Adrenal gland (tissue), 12 donors: ENCODE data around the gene SLC25A45. TPM values are rescaled to one million over a fixed set of nuclear protein-coding genes. Genes with fewer than 3 reads are reported as not detected.
A peak's percentile ranks its signal among the peaks of the same experiment; 100 is the strongest.

ENCODE experiments used
- DNase-seq, 7 donors: peaks; one replicate each; pipeline ENCODE4 v3.0.0-alpha.2; 2019 to 2020
- H3K27ac ChIP-seq, 5 donors: fragments of 200-600 bp; sonication (generic) in 4 of 5; 1 replicate in 3 of 5; 2 replicates in 2 of 5; pipeline versions ENCODE4 v1.5.1 to v1.8.0; 2016 to 2020; ENCODE audit warnings: mild to moderate bottlenecking in 1 of 5
- H3K27me3 ChIP-seq: fragments of 200-600 bp; 2 replicates; pipeline ENCODE4 v1.8.0; 2021
- H3K36me3 ChIP-seq, 2 donors: fragments of 200-600 bp; replicated peaks in 1 of 2; 1 replicate in 1 of 2; 2 replicates in 1 of 2; pipeline versions ENCODE4 v1.5.1 to v1.8.0; 2018 to 2022
- H3K4me1 ChIP-seq, 2 donors: fragments of 200-600 bp; replicated peaks in 1 of 2; 1 replicate in 1 of 2; 2 replicates in 1 of 2; pipeline versions ENCODE4 v1.5.1 to v1.8.0; 2018 to 2021
- H3K4me3 ChIP-seq, 4 donors: fragments of 200-600 bp; sonication (generic) in 3 of 4; one replicate each; pipeline ENCODE4 v1.5.1; 2016 to 2018
- H3K9me3 ChIP-seq, 3 donors: fragments of 200-600 bp; sonication (generic) in 1 of 3; replicated peaks in 1 of 3; 1 replicate in 2 of 3; 2 replicates in 1 of 3; pipeline versions ENCODE4 v1.5.1 to v1.8.0; 2016 to 2021
- CTCF ChIP-seq, 6 experiments: fragments of 450-650 bp in 4 of 6; fragments of 200-600 bp in 2 of 6; sonication (generic) in 1 of 6; IDR thresholded peaks; 1 replicate in 5 of 6; 2 replicates in 1 of 6; pipeline versions ENCODE4 v1.5.1 to v1.8.0; 2016 to 2021; ENCODE audit warnings: antibody characterized with exemption in 6 of 6, mild to moderate bottlenecking in 2 of 6, moderate library complexity in 1 of 6
- POLR2A ChIP-seq, 2 donors: fragments of 450-650 bp; IDR thresholded peaks; one replicate each; pipeline ENCODE4 v1.6.1; 2017; ENCODE audit warnings: antibody characterized with exemption in 2 of 2, mild to moderate bottlenecking in 2 of 2, moderate library complexity in 1 of 2
- WGBS, 4 donors: extraction: QIAGEN DNeasy Blood & Tissue Kit in 2 of 4; methylation state at CpG; one replicate each; pipeline versions ENCODE4 v1.1.5 to v1.1.7; 2013 to 2017; 5-methylcytosine and 5-hydroxymethylcytosine counted together
- intact Hi-C, 2 donors: fragments of 100-400 bp; cut with DNase I; formaldehyde crosslinking; loops; one replicate each; pipeline versions ENCODE4 v1.14.1 to v1.15.0; 2022 to 2023
- polyA plus RNA-seq, 3 donors: library from polyadenylated mRNA; stranded (reverse); fragments of 200-250 nt in 2 of 3; fragments of 350-450 nt in 1 of 3; fragmentation: Illumina TruSeq in 1 of 3; extraction: RNeasy Lipid Tissue Mini Kit (QIAGEN cat#74804) in 1 of 3; gene quantifications; one replicate each; pipeline ENCODE4 v1.2.3, GENCODE V29; 2013 to 2014
- total RNA-seq, 9 donors: library from RNA; depleted of rRNA in 4 of 9; stranded (reverse); fragments of >200 nt in 4 of 9; fragments of 120-200 nt in 1 of 9; fragmentation: NEBNext Ultra II Directional in 1 of 9; extraction: Animal tissue kit (Norgen Biotek cat#: 25700) in 1 of 9; gene quantifications; one replicate each; pipeline versions ENCODE4 v1.1.0 to v1.2.4, GENCODE V29; 2013 to 2023
- donor health status: healthy with polysubstance abuse.
- donor health status: Bipolar disorder and iron deficiency.
- donor health status: DM: yes; HTN: yes; CAD: no.
- donor health status: DM: no; HTN: no; CAD: no.
- donor health status: DM: no; HTN: no; CAD: no.
- donor health status: DM: yes; HTN: yes; CAD: no.

SLC25A45 gene
- total and polyA plus RNA-seq, 12 donors: 1.1 to 21.0 (median 6.7) TPM

GRCh38 chr11:65418431-65418680 is 35.9 kb upstream of the SLC25A45 start:
- Histone ChIP-seq H3K4me1 (peaks cover 49 to 58% of the 10 kb centered on the region in 2 donors), H3K27me3 (no peaks in the 10 kb centered on the region), H3K9me3 (no peaks in the 10 kb centered on the region), H3K27ac (peak overlapping the region; percentile 91 to 100 (median 100)), H3K4me3 (peak overlapping the region in 1 of 4 donors; percentile 82), H3K36me3 (peaks cover 0 to 2% of the 10 kb centered on the region in 2 donors)
- intact Hi-C loops: no loop called here
- peak in 1 of 7 donors; percentile 76 for DNase-seq
- TF ChIP-seq CTCF (IDR thresholded peaks at IDR 0.05): no peak
- no peak for TF ChIP-seq POLR2A (IDR thresholded peaks at IDR 0.05)
- WGBS, 4 donors: 0 to 8% (median 3%) methylated on average over 4 of the region's 4 CpGs

- Histone ChIP-seq H3K4me1 (peaks cover 49 to 58% of the 10 kb centered on the region in 2 donors), H3K9me3 (no peaks in the 10 kb centered on the region), H3K27me3 (no peaks in the 10 kb centered on the region), H3K27ac (peak overlapping the region; percentile 91 to 100 (median 100)), H3K4me3 (peak overlapping the region in 1 of 4 donors; percentile 82), H3K36me3 (no peaks in the 10 kb centered on the region)
- DNase-seq: peak; percentile 56 to 81 (median 62)
- TF ChIP-seq POLR2A (IDR thresholded peaks at IDR 0.05) (peak in 1 of 2 donors; percentile 25), CTCF (IDR thresholded peaks at IDR 0.05) (no peak)
- 13 to 25% (median 20%) methylated on average over 11 to 19 of the region's 19 CpGs for WGBS, 4 donors
- intact Hi-C loops: loop anchor here in 1 of 2 donors (2.0 kb wide), 1 partner anchor 95 kb away; no protein-coding TSS in a partner anchor
Observed at GRCh38 chr11:65417702-65418430, 35.4 kb upstream of the SLC25A45 start.

GRCh38 chr11:65416841-65417701 is 34.6 kb upstream of the SLC25A45 start:
- Histone ChIP-seq H3K27me3 (no peaks in the 10 kb centered on the region), H3K4me3 (peak overlapping the region in 2 of 4 donors; percentile 40 to 82), H3K9me3 (no peaks in the 10 kb centered on the region), H3K27ac (peak overlapping the region; percentile 91 to 100 (median 100)), H3K4me1 (peaks cover 49 to 58% of the 10 kb centered on the region in 2 donors), H3K36me3 (peaks cover 0 to 5% of the 10 kb centered on the region in 2 donors)
- intact Hi-C loops: loop anchor here in 1 of 2 donors (2.0 kb wide), 1 partner anchor 96 kb away; no protein-coding TSS in a partner anchor
- 18 to 29% (median 20%) methylated on average over 12 to 14 of the region's 14 CpGs for WGBS, 4 donors
- TF ChIP-seq CTCF (IDR thresholded peaks at IDR 0.05) (no peak), POLR2A (IDR thresholded peaks at IDR 0.05) (no peak)
- peak; percentile 68 to 88 (median 85) for DNase-seq

- 1 to 19% (median 2%) methylated on average over 2 to 18 of the region's 18 CpGs for WGBS, 4 donors
- peaks cover 0 to 11% of the 10 kb centered on the region in 2 donors for H3K36me3 ChIP-seq
- no peaks in the 10 kb centered on the region for H3K9me3 ChIP-seq
- peak overlapping the region in 2 of 4 donors; percentile 40 to 82 for H3K4me3 ChIP-seq
- peaks cover 44 to 58% of the 10 kb centered on the region in 2 donors for H3K4me1 ChIP-seq
- peak overlapping the region; percentile 91 to 100 (median 100) for H3K27ac ChIP-seq
- intact Hi-C loops: loop anchor here in 1 of 2 donors (2.0 kb wide), 1 partner anchor 96 kb away; no protein-coding TSS in a partner anchor
- peak in 1 of 2 donors; percentile 24 for TF ChIP-seq POLR2A (IDR thresholded peaks at IDR 0.05)
- TF ChIP-seq CTCF (IDR thresholded peaks at IDR 0.05): peak in 5 of 6 experiments; percentile 95 to 100 (median 99)
- H3K27me3 ChIP-seq: no peaks in the 10 kb centered on the region
- peak; percentile 92 to 98 (median 95) for DNase-seq
Observed at GRCh38 chr11:65416341-65416824, 33.9 kb upstream of the SLC25A45 start.
